GM10248 (cell line): ENCODE measurements around the gene TOPBP1.

Source experiments
- CTCF ChIA-PET: fragments of 300-600 bp; sonication (Branson Sonifier 250); formaldehyde crosslinking; extraction: SDS; loops from one replicate; lab custom pipeline; 2021; ENCODE audit warnings: antibody characterized with exemption; lab: Yijun Ruan, JAX
- POLR2A ChIA-PET: fragments of 350-650 bp; sonication (Branson Sonifier 250); formaldehyde crosslinking; extraction: SDS; loops from one replicate; lab custom pipeline; 2020; ENCODE audit warnings: antibody characterized with exemption; lab: Yijun Ruan, JAX
- DNase-seq: peaks from one replicate; pipeline ENCODE4 v3.0.0; 2012; ENCODE audit errors: extremely low spot score
- TF ChIP-seq, protein P1 (sequence below): IDR thresholded peaks from 2 replicates; pipeline ENCODE4 v1.5.1; 2012; ENCODE audit warnings: mild to moderate bottlenecking, low read depth; ENCODE audit errors: extremely low read depth, missing control alignments, control extremely low read depth

Gene TOPBP1

DNA sequence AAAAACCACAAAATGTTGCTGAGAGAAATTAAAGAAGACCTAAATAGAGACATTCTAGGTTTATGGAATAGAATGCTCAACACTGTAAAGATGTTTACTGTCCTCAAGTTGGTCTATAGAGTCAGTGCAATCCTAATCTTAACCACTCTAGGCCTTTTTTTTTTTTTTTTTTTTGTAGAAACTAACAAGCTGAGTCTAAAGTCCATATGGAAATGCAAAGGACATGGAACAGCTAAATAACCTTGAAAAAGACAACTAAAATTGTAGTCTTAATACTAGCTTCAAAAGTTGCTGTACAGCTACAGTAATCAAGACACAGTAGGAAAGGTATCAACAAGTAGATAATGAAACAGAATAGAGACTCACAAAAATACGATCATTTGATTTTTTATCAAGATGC lies 55.4 kb downstream of the TOPBP1 start:
- TF ChIP-seq, protein P1, sequence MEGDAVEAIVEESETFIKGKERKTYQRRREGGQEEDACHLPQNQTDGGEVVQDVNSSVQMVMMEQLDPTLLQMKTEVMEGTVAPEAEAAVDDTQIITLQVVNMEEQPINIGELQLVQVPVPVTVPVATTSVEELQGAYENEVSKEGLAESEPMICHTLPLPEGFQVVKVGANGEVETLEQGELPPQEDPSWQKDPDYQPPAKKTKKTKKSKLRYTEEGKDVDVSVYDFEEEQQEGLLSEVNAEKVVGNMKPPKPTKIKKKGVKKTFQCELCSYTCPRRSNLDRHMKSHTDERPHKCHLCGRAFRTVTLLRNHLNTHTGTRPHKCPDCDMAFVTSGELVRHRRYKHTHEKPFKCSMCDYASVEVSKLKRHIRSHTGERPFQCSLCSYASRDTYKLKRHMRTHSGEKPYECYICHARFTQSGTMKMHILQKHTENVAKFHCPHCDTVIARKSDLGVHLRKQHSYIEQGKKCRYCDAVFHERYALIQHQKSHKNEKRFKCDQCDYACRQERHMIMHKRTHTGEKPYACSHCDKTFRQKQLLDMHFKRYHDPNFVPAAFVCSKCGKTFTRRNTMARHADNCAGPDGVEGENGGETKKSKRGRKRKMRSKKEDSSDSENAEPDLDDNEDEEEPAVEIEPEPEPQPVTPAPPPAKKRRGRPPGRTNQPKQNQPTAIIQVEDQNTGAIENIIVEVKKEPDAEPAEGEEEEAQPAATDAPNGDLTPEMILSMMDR, result no peak
- ChIA-PET POLR2A (interaction anchor here (0.6 kb wide), 1 partner anchor 28 kb away, joined by 5 read pairs; no protein-coding TSS in a partner anchor), CTCF (interaction anchor here (1.0 to 2.2 kb wide), 4 partner anchors 10 to 57 kb away, joined by 3 to 8 read pairs (median 3); no protein-coding TSS in a partner anchor)
- no peak for DNase-seq

DNA sequence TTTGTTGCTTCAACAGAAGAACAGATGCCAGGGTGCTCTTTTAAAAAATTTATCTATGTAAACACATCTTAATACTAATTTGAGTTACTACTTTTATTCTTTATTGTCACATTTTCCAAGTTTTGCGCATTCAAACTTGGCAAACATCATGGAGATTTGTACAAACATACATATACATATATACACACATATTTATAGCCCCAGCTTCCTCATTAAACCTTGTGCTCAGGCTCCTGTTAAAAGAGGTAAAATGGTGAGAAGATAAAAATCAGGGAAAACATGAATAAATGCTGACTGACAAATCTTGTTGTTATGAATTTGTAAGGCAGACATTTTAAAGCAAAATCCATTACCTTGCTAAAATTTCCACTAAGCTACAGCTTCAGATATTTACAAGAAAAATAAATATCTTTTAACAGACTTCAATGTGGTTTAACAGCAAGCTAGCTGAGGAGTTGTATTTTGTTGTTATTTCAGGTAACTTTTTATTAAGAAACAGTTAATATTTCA lies 61.1 kb downstream of the TOPBP1 start:
- no peak for DNase-seq
- TF ChIP-seq, protein P1, result no peak
- POLR2A ChIA-PET, result interaction anchor here (0.6 kb wide), 1 partner anchor 53 kb away, joined by 3 read pairs; no protein-coding TSS in a partner anchor
- CTCF ChIA-PET, result interaction anchor here (1.1 to 3.0 kb wide), 3 partner anchors 11 to 16 kb away, joined by 3 to 9 read pairs (median 3); no protein-coding TSS in a partner anchor

DNA sequence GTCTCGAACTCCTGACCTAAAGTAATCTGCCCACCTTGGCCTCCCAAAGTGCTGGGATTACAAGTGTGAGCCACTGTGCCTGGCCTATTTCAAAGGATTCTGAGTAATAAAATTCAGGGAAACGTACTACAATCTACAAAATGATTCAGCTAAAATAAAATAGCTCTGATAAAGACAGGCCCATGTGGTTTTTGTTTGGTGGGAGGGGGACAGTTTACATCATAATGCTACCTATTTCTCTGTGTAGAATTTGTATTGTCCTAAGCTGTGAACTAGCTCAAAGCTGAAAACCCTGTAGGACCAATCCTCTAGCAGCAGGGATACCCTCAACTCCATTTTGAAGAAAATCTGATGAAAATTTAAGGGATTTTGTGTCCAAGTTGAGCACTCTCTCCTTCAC lies 62.5 kb downstream of the TOPBP1 start:
- CTCF ChIA-PET, result interaction anchor here (1.2 kb wide), 1 partner anchor 21 kb away, joined by 4 read pairs; no protein-coding TSS in a partner anchor
- TF ChIP-seq, protein P1, result no peak
- DNase-seq, result no peak
- POLR2A ChIA-PET, result no interaction called here

DNA sequence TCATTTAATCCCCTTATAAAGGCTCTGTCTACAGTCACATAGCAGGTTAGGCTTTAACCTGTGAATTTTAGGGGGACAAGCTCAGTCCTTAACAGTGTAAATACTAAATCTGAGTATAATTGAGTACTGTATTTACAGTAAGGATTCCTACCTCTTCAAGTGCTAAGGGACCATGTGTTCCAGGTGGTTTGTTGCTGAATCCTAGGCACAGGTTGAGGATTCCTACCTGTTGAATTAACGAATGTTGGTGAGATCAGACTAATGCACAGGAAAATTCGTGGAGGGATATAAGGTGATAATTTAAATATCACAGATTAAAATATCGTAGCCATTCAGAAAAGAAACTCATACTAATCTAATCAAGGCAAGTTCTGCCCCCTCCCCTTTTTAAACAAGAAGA lies 63.3 kb downstream of the TOPBP1 start:
- TF ChIP-seq, protein P1, result no peak
- ChIA-PET CTCF (interaction anchor here (1.3 kb wide), 2 partner anchors 9 to 20 kb away, joined by 5 read pairs; no protein-coding TSS in a partner anchor), POLR2A (interaction anchor here (1.6 kb wide), 1 partner anchor 25 kb away, joined by 3 read pairs; the partner anchor contains the start of gene CDV3)
- DNase-seq, result no peak

DNA sequence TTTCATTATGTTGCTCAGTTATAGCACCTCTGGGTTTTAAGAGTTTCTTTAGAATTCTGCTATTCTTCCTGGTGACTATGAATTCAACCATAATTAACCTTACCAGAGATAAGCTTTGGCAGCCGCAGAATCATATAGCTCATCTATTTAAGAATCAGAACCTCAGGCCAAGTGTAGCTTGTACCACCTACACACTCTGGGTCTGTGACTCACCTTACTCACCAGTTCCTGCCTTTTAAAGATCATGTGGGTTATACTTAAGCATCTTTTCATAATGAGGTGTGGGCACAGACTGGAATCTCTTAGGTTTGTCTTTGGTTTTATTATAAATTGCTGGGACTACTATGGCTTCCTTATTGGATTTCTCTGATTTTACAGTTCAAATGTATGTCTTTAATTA lies 66.4 kb downstream of the TOPBP1 start:
- TF ChIP-seq, protein P1, result no peak
- CTCF ChIA-PET, result interaction anchor here (1.2 to 1.9 kb wide), 4 partner anchors 12 to 28 kb away, joined by 3 to 8 read pairs (median 3); no protein-coding TSS in a partner anchor
- peak; percentile 18 for DNase-seq

DNA sequence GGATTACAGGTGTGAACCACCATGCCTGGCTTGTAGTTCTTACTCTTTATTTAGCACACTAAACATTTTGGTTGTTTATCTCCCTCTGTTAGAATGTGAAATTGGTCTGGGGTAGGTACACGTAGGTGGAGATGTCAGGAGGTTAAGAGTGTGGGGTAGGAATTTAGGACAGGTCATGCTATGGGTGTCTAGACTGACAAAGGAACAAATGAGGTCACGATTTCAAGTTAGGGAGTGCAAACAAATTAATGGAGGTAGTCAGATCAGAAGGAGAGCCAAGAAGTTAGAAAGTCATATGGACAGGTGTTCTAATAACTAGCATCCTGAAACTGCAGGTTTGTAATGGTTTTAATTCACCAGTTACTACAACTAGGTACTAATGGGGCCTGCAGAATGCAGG lies 68.5 kb downstream of the TOPBP1 start:
- ChIA-PET POLR2A (no interaction called here), CTCF (interaction anchor here (1.0 to 1.3 kb wide), 3 partner anchors 15 to 169 kb away, joined by 4 to 6 read pairs (median 4); partner anchors contain the start of gene CDV3)
- DNase-seq, result peak; percentile 16
- TF ChIP-seq, protein P1, result no peak

More for the DNA sequence above, 66.4 kb downstream of the TOPBP1 start:
- POLR2A ChIA-PET, result interaction anchor here (1.6 kb wide), 1 partner anchor 22 kb away, joined by 3 read pairs; the partner anchor contains the start of gene CDV3
